Hepatocyte (in vitro differentiated cells): Measurements from ENCODE around the gene DCAF6. TPM values are rescaled to one million over a fixed set of nuclear protein-coding genes. Genes with fewer than 3 reads are reported as not detected.

Experiments used
- DNase-seq: peaks from one replicate; pipeline ENCODE4 v3.0.0-alpha.2; 2016; ENCODE audit warnings: low spot score
- H2AFZ ChIP-seq: fragments of 200-600 bp; sonication (generic); 2 replicates; pipeline ENCODE4 v1.6.0; 2016; ENCODE audit warnings: antibody characterized with exemption, mild to moderate bottlenecking
- H3K27ac ChIP-seq: fragments of 200-600 bp; sonication (generic); 2 replicates; pipeline ENCODE4 v1.5.1; 2016; ENCODE audit warnings: mild to moderate bottlenecking
- H3K27me3 ChIP-seq: fragments of 200-600 bp; sonication (generic); 2 replicates; pipeline ENCODE4 v1.6.1; 2016
- H3K36me3 ChIP-seq: fragments of 200-600 bp; sonication (generic); replicated peaks from 2 replicates; pipeline ENCODE4 v1.5.1; 2016; ENCODE audit warnings: low read depth; ENCODE audit not compliant: insufficient read depth
- H3K4me1 ChIP-seq: fragments of 200-600 bp; sonication (generic); 2 replicates; pipeline ENCODE4 v1.5.1; 2016; ENCODE audit warnings: mild to moderate bottlenecking, moderate library complexity; ENCODE audit not compliant: insufficient read depth
- H3K4me2 ChIP-seq: fragments of 200-600 bp; sonication (generic); 2 replicates; pipeline ENCODE4 v1.6.0; 2016
- H3K4me3 ChIP-seq: fragments of 200-600 bp; sonication (generic); 2 replicates; pipeline ENCODE4 v1.5.1; 2016; ENCODE audit warnings: mild to moderate bottlenecking
- H3K79me2 ChIP-seq: fragments of 200-600 bp; sonication (generic); 2 replicates; pipeline ENCODE4 v1.6.0; 2017; ENCODE audit warnings: mild to moderate bottlenecking
- H3K9me2 ChIP-seq: fragments of 200-600 bp; sonication (generic); replicated peaks from 2 replicates; pipeline ENCODE4 v1.6.0; 2017; ENCODE audit warnings: mild to moderate bottlenecking; ENCODE audit not compliant: insufficient read depth
- H3K9me3 ChIP-seq: fragments of 200-600 bp; sonication (generic); 2 replicates; pipeline ENCODE4 v1.5.1; 2016; ENCODE audit warnings: low read depth, mild to moderate bottlenecking
- H4K20me1 ChIP-seq: fragments of 200-600 bp; sonication (generic); 2 replicates; pipeline ENCODE4 v1.6.0; 2016; ENCODE audit warnings: mild to moderate bottlenecking; ENCODE audit not compliant: insufficient read depth, poor library complexity, severe bottlenecking
- EZH2 ChIP-seq: fragments of 200-600 bp; sonication (generic); IDR thresholded peaks from 2 replicates; pipeline ENCODE4 v1.6.1; 2016; ENCODE audit warnings: antibody characterized with exemption, mild to moderate bottlenecking, borderline replicate concordance
- EZH2phosphoT487 ChIP-seq: fragments of 200-600 bp; sonication (generic); IDR thresholded peaks from one replicate; pipeline ENCODE4 v1.6.1; 2018; ENCODE audit warnings: antibody characterized with exemption, mild to moderate bottlenecking, low read depth, moderate library complexity; ENCODE audit not compliant: unreplicated experiment, severe bottlenecking
- WGBS: methylation state at CpG from one replicate; pipeline ENCODE4 v1.1.6; 2016; ENCODE audit warnings: low lambda C conversion rate; ENCODE audit errors: missing lambda C conversion rate; 5-methylcytosine and 5-hydroxymethylcytosine counted together
- polyA plus RNA-seq: library from polyadenylated mRNA; unstranded; fragments of >200 nt; fragmentation: Nextera tagmentation; extraction: Ambion mirVana; gene quantifications from 2 replicates; pipeline ENCODE4 v1.2.1, GENCODE V29; 2016
- total RNA-seq: library from RNA; depleted of rRNA; stranded (reverse); fragments of >200 nt; gene quantifications from 2 replicates; pipeline ENCODE4 v1.2.3, GENCODE V29; 2014
- TF ChIP-seq, protein P1 (sequence below): fragments of 200-600 bp; sonication (generic); IDR thresholded peaks from 2 replicates; pipeline ENCODE4 v1.5.1; 2016; ENCODE audit warnings: antibody characterized with exemption, mild to moderate bottlenecking; ENCODE audit not compliant: poor library complexity

DCAF6 gene
- total and polyA plus RNA-seq, 2 experiments from 2014 or later = 62.7 to 69.4 TPM

DNA sequence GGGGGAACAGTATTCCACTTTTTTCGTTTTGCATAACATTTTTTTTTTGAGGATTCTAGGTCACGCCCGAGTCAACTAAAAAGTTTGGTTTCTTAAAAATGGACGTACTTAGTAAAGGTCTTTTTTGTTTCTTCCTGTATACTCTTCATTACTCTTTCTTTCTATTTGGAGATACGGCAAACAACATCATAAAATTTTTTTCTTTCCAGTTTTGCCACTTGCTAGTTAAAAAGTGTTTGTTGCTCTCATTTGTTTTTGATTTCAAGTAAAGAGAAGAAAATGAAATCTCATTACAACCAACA lies 1.2 kb downstream of the DCAF6 start:
- Histone ChIP-seq H4K20me1 (peaks cover 21% of the 10 kb centered on the region), H3K9me3 (no peaks in the 10 kb centered on the region), H3K4me3 (peak overlapping the region; percentile 97), H2AFZ (peak overlapping the region; percentile 51), H3K4me1 (peaks cover 13% of the 10 kb centered on the region), H3K36me3 (no peaks in the 10 kb centered on the region), H3K27ac (peak overlapping the region; percentile 99), H3K79me2 (peaks cover 84% of the 10 kb centered on the region), H3K4me2 (peak overlapping the region; percentile 75), H3K9me2 (no peaks in the 10 kb centered on the region), H3K27me3 (no peaks in the 10 kb centered on the region)
- TF ChIP-seq EZH2 (no peak), EZH2phosphoT487 (no peak)
- TF ChIP-seq, protein P1, sequence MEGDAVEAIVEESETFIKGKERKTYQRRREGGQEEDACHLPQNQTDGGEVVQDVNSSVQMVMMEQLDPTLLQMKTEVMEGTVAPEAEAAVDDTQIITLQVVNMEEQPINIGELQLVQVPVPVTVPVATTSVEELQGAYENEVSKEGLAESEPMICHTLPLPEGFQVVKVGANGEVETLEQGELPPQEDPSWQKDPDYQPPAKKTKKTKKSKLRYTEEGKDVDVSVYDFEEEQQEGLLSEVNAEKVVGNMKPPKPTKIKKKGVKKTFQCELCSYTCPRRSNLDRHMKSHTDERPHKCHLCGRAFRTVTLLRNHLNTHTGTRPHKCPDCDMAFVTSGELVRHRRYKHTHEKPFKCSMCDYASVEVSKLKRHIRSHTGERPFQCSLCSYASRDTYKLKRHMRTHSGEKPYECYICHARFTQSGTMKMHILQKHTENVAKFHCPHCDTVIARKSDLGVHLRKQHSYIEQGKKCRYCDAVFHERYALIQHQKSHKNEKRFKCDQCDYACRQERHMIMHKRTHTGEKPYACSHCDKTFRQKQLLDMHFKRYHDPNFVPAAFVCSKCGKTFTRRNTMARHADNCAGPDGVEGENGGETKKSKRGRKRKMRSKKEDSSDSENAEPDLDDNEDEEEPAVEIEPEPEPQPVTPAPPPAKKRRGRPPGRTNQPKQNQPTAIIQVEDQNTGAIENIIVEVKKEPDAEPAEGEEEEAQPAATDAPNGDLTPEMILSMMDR = no peak
- 1% methylated on average over 5 of the region's 5 CpGs for WGBS
- DNase-seq = no peak

DNA sequence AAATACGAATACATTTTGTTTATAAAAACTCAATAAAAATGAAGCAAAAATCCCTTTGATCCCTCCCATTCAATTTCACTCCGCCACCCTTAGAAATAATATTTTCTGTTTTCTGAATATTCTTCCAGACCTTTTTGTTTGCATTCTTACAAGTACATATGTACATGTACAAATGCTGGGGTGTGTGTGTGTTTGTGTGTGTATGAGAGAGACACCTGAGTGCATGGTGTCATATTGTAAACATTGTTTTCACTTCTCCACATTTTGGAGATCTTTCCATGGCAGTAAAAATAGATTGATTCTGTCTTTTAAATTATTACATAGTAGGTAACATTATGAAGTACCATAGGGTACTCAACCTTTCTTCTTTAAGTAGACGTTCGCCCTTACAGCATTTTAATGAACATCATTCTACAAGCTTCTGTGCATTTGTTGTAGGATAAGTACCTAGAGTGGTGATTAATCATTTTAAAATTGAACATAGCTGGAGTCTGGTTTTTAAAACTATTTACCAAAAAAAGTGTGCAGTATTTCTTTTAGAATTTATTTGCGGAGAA lies 1.7 kb downstream of the DCAF6 start:
- Histone ChIP-seq H3K27ac (peak overlapping the region; percentile 99), H3K9me2 (no peaks in the 10 kb centered on the region), H3K27me3 (no peaks in the 10 kb centered on the region), H3K4me1 (peaks cover 13% of the 10 kb centered on the region), H3K36me3 (no peaks in the 10 kb centered on the region), H3K4me3 (peak overlapping the region; percentile 97), H2AFZ (peak overlapping the region; percentile 51), H3K4me2 (peak overlapping the region; percentile 75), H4K20me1 (peaks cover 21% of the 10 kb centered on the region), H3K79me2 (peaks cover 84% of the 10 kb centered on the region), H3K9me3 (no peaks in the 10 kb centered on the region)
- 36% methylated on average over 5 of the region's 5 CpGs for WGBS
- TF ChIP-seq, protein P1 = no peak
- DNase-seq = no peak

GRCh38 chr1:167940264-167940663 lies 3.8 kb downstream of the DCAF6 start:
- H3K36me3 ChIP-seq = no peaks in the 10 kb centered on the region
- no peaks in the 10 kb centered on the region for H3K27me3 ChIP-seq
- H3K9me3 ChIP-seq = no peaks in the 10 kb centered on the region
- H3K27ac ChIP-seq = no peak overlapping the region
- H3K4me3 ChIP-seq = no peak overlapping the region
- H3K4me1 ChIP-seq = peaks cover 11% of the 10 kb centered on the region
- no peak overlapping the region for H2AFZ ChIP-seq
- peaks cover 26% of the 10 kb centered on the region for H4K20me1 ChIP-seq
- H3K4me2 ChIP-seq = no peak overlapping the region
- DNase-seq = no peak
- H3K79me2 ChIP-seq = peaks cover 84% of the 10 kb centered on the region
- TF ChIP-seq, protein P1 = no peak
- TF ChIP-seq EZH2 (no peak), EZH2phosphoT487 (no peak)
- H3K9me2 ChIP-seq = no peaks in the 10 kb centered on the region
- WGBS = 97% methylated on average over 2 of the region's 2 CpGs

- no peak for DNase-seq
- Histone ChIP-seq H2AFZ (no peak overlapping the region), H4K20me1 (peaks cover 29% of the 10 kb centered on the region), H3K4me2 (no peak overlapping the region), H3K4me1 (peaks cover 14% of the 10 kb centered on the region), H3K36me3 (no peaks in the 10 kb centered on the region), H3K4me3 (no peak overlapping the region), H3K9me2 (no peaks in the 10 kb centered on the region), H3K27me3 (no peaks in the 10 kb centered on the region), H3K27ac (no peak overlapping the region), H3K9me3 (no peaks in the 10 kb centered on the region), H3K79me2 (peaks cover 100% of the 10 kb centered on the region)
- 90% methylated on average over 9 of the region's 9 CpGs for WGBS
- no peak for TF ChIP-seq EZH2
- TF ChIP-seq EZH2phosphoT487 = no peak
- TF ChIP-seq, protein P1 = no peak
Measured at GRCh38 chr1:167943541-167943940, 7.1 kb downstream of the DCAF6 start.
